Endothelial cell of umbilical vein (primary cell): ENCODE data around the gene SYNGR3.

Source experiments
- CTCF ChIP-seq, 2 donors: IDR thresholded peaks; 1 replicate in 1 of 2; 2 replicates in 1 of 2; pipeline ENCODE4 v1.5.1; 2011; ENCODE audit warnings: low read length in 2 of 2, mild to moderate bottlenecking in 2 of 2, moderate library complexity in 2 of 2, control low read depth in 1 of 2, inconsistent platforms in 1 of 2, low read depth in 1 of 2; ENCODE audit not compliant: insufficient read depth in 1 of 2; ENCODE audit errors: extremely low read depth in 1 of 2
- EZH2 ChIP-seq: IDR thresholded peaks from 2 replicates; pipeline ENCODE4 v1.6.1; 2012; ENCODE audit warnings: borderline replicate concordance, low read depth, mild to moderate bottlenecking, moderate library complexity, low read length, inconsistent platforms; ENCODE audit not compliant: severe bottlenecking
- MYC ChIP-seq: IDR thresholded peaks from one replicate; pipeline ENCODE4 v1.6.1; 2011; ENCODE audit warnings: mild to moderate bottlenecking, low read depth, low read length

- TF ChIP-seq CTCF (IDR thresholded peaks at IDR 0.05; ENCODE audit: extremely low read depth in 1 of 2, insufficient read depth in 1 of 2, low read depth in 1 of 2, low read length in 2 of 2) (no peak), MYC (no peak), EZH2 (peak; percentile 98)
These were observed 9.6 kb upstream of the SYNGR3 start for GRCh38 chr16:1980030-1980769.
